Nephron progenitor cell (in vitro differentiated cells): ENCODE measurements around the gene SMARCB1.

Experiments
- DNase-seq: peaks from one replicate; pipeline ENCODE4 v3.0.0; 2021
- H3K27ac Mint-ChIP-seq: 2 replicates; pipeline ENCODE4 v1.8.0; 2021; ENCODE audit warnings: mild to moderate bottlenecking, moderate library complexity, mixed read lengths
- H3K27me3 Mint-ChIP-seq: 2 replicates; pipeline ENCODE4 v1.8.0; 2021; ENCODE audit warnings: mild to moderate bottlenecking, low read depth, mixed read lengths; ENCODE audit not compliant: poor library complexity
- H3K36me3 Mint-ChIP-seq: 2 replicates; pipeline ENCODE4 v1.8.0; 2021; ENCODE audit warnings: low read depth, mixed read lengths
- H3K4me1 Mint-ChIP-seq: 2 replicates; pipeline ENCODE4 v1.8.0; 2021; ENCODE audit warnings: mixed read lengths
- H3K4me3 Mint-ChIP-seq: 2 replicates; pipeline ENCODE4 v1.8.0; 2021; ENCODE audit warnings: mild to moderate bottlenecking, moderate library complexity, mixed read lengths
- H3K9me3 Mint-ChIP-seq: 2 replicates; pipeline ENCODE4 v1.8.0; 2021; ENCODE audit warnings: mild to moderate bottlenecking, moderate library complexity, mixed read lengths
- TF ChIP-seq, protein P1 (sequence below): fragments of 200-600 bp; sonication (generic); IDR thresholded peaks from 2 replicates; pipeline ENCODE4 v1.5.0; 2021; ENCODE audit warnings: antibody characterized with exemption

The SMARCB1 gene

DNA sequence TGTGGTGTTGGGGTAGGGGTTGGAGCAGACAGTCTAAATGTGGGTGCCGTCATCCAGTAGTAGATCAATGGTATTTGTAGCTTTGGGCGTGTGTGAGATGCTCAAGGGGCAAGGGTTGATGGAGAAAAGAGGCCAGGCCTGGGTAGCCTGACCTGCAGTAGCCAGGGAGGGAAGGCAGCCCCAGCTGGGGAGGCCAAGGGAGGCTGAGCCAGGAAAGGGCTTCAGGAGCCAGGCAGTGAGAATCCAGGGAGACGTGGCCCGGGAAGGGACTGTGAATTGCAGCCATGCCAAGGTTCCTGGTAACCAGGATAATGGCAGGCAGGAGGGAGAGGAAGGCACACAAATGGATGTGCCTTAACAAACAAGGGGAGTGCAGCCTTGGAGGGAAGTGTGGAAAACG lies 54.5 kb downstream of the SMARCB1 start:
- TF ChIP-seq, protein P1, sequence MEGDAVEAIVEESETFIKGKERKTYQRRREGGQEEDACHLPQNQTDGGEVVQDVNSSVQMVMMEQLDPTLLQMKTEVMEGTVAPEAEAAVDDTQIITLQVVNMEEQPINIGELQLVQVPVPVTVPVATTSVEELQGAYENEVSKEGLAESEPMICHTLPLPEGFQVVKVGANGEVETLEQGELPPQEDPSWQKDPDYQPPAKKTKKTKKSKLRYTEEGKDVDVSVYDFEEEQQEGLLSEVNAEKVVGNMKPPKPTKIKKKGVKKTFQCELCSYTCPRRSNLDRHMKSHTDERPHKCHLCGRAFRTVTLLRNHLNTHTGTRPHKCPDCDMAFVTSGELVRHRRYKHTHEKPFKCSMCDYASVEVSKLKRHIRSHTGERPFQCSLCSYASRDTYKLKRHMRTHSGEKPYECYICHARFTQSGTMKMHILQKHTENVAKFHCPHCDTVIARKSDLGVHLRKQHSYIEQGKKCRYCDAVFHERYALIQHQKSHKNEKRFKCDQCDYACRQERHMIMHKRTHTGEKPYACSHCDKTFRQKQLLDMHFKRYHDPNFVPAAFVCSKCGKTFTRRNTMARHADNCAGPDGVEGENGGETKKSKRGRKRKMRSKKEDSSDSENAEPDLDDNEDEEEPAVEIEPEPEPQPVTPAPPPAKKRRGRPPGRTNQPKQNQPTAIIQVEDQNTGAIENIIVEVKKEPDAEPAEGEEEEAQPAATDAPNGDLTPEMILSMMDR = no peak
- DNase-seq = no peak
- no peaks in the 10 kb centered on the region for H3K36me3 Mint-ChIP-seq
- H3K4me3 Mint-ChIP-seq = no peak overlapping the region
- peak overlapping the region; percentile 26 for H3K27ac Mint-ChIP-seq
- H3K27me3 Mint-ChIP-seq = peaks cover 12% of the 10 kb centered on the region
- H3K4me1 Mint-ChIP-seq = peaks cover 74% of the 10 kb centered on the region
- H3K9me3 Mint-ChIP-seq = peaks cover 3% of the 10 kb centered on the region

DNA sequence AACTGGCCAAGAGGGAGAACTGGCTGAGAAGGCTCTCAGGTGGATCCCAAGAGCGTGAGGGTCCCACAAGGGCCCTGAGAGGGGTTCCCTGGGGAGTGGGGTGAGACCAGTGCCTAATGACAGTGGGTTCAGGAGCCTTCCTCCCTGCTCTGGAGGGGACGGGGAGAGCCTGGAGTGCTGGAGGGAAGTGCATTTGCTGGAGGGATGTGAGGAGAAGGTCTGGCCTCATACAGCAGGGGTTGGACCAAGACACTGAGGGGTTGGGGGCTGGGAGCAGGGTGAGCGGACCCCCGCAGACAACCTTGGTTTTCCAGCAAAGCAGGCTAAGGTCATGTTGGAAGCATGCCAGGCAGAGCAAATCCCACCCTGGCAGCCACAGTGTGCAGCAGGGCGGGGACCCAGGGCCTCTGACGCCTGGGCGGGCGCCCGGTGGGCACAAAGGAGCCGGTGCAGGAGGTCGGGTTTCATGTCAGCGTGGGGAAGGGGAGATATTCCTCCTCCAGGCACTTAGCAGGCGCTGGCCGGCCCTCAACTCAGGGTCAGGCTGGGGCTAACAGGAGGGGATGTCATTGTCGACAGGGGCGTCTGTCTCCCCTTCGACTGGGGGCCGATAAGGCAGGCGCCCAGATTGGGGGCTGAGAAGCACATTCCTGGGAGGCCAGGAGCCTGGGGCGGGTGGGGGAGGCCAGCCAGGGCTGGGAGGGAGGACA lies 55.1 kb downstream of the SMARCB1 start:
- no peak overlapping the region for H3K4me3 Mint-ChIP-seq
- peaks cover 12% of the 10 kb centered on the region for H3K27me3 Mint-ChIP-seq
- peak; percentile 49 for DNase-seq
- H3K27ac Mint-ChIP-seq = peak overlapping the region; percentile 26
- TF ChIP-seq, protein P1 = no peak
- H3K4me1 Mint-ChIP-seq = peaks cover 76% of the 10 kb centered on the region
- H3K9me3 Mint-ChIP-seq = peaks cover 3% of the 10 kb centered on the region
- H3K36me3 Mint-ChIP-seq = no peaks in the 10 kb centered on the region

DNA sequence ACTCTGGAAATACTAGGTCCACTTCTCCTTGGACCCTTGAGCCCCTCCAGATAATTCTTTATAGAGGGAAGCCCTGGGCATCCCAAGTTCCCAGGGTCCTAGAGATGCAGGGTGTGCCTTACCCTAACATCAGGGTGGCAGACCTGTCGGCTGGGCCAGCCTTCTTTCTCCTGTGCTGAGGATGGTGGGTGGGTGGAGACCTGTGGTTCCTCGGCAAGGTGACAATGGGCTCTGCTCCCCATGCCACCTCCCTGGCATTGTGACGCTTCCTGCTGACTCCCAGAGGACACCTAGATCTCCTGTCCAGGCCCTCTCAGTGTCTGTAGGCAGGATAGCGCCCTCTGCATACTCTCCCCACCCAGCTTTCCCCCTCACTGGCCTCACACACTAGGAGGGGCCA lies 55.8 kb downstream of the SMARCB1 start:
- peak overlapping the region; percentile 77 for H3K27ac Mint-ChIP-seq

DNA sequence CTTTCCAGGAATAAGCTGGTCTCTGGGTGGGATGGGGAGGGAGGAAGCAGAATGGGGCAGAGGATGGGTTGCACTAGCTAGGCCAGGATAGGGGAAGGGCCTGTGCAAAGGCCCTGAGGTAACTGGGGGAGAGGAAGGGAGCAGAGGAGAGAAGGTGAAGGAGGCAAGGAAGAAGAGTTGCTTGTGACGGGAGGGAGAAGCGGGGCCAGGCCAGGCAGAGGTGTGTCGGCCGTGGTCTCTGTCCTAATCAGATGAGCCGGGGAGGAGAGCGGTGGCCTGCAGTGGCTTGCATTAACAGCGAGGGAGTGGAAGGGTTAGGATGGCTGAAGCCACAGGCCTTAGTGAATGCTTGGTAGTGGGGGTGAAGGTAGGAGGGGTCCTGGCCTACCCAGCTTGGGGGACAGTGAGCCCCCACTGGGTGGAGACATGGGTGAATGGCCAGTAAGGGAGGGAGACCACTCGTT lies 58.0 kb downstream of the SMARCB1 start:
- TF ChIP-seq, protein P1 = no peak
- Mint-ChIP-seq H3K9me3 (peaks cover 1% of the 10 kb centered on the region), H3K4me1 (peaks cover 66% of the 10 kb centered on the region), H3K27ac (peak overlapping the region; percentile 89), H3K27me3 (peaks cover 11% of the 10 kb centered on the region), H3K4me3 (no peak overlapping the region), H3K36me3 (no peaks in the 10 kb centered on the region)
- DNase-seq = no peak

More for the DNA sequence above, 55.8 kb downstream of the SMARCB1 start:
- Mint-ChIP-seq H3K9me3 (peaks cover 3% of the 10 kb centered on the region), H3K36me3 (no peaks in the 10 kb centered on the region), H3K4me1 (peaks cover 73% of the 10 kb centered on the region), H3K27me3 (peaks cover 12% of the 10 kb centered on the region), H3K4me3 (no peak overlapping the region)
- DNase-seq = no peak
- TF ChIP-seq, protein P1 = no peak

DNA sequence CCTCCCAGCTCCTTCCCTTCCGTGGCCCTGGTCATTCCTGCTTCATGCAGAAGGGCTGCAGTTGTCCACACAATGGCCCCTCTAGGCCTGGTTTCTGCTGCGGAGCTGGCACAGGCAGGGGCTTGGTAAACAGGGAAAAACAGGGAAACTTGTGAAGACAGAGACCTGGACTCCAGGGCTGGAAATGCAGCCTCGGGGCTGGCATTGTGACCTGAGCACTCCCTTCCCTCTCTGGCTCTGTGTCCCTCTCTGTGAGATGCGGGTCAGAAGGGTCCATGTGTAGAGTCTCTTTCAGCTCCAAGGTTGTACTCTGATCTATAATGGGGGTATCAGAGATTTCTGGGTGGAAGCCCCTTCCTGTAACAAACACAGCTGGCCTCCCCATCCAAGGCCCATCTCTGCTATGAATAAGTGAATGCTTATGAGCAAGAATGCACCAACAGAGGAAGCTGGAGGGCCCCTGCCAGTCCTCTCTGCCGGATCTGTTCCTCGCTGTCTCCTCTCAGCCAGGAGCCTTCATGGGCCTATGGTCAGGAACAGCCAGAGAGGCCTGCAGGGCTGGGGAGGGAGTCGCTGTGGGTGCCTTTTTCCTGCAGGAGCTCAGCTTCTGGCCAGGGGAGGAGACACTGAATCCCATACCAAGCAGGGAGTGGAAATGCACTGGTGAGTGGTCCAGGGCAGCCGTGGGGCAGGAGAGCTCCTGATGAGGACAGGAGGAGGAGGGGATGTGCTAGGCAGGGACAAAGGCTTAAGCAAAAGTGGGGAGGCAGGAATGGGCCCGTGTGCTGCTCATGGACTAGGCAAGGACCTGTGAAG lies 58.7 kb downstream of the SMARCB1 start:
- Mint-ChIP-seq H3K36me3 (no peaks in the 10 kb centered on the region), H3K27ac (peak overlapping the region; percentile 57), H3K4me1 (peaks cover 68% of the 10 kb centered on the region), H3K9me3 (no peaks in the 10 kb centered on the region), H3K4me3 (no peak overlapping the region), H3K27me3 (peaks cover 5% of the 10 kb centered on the region)
- TF ChIP-seq, protein P1 = no peak
- DNase-seq = no peak
